Endothelial cell of umbilical vein (primary cell): ENCODE measurements around the gene ZNF618.

ENCODE experiments used
- CTCF ChIP-seq, 2 donors: IDR thresholded peaks; 1 replicate in 1 of 2; 2 replicates in 1 of 2; pipeline ENCODE4 v1.5.1; 2011; ENCODE audit warnings: low read length in 2 of 2, mild to moderate bottlenecking in 2 of 2, moderate library complexity in 2 of 2, control low read depth in 1 of 2, inconsistent platforms in 1 of 2, low read depth in 1 of 2; ENCODE audit not compliant: insufficient read depth in 1 of 2; ENCODE audit errors: extremely low read depth in 1 of 2
- MYC ChIP-seq: IDR thresholded peaks from one replicate; pipeline ENCODE4 v1.6.1; 2011; ENCODE audit warnings: mild to moderate bottlenecking, low read depth, low read length

GRCh38 chr9:114035221-114035844 lies 159.2 kb downstream of the ZNF618 start:
- TF ChIP-seq MYC (no peak), CTCF (IDR thresholded peaks at IDR 0.05; ENCODE audit: extremely low read depth in 1 of 2, insufficient read depth in 1 of 2, low read depth in 1 of 2, low read length in 2 of 2) (no peak)
